ENCODE measurements around the gene FSTL1.

FSTL1 gene

DNA sequence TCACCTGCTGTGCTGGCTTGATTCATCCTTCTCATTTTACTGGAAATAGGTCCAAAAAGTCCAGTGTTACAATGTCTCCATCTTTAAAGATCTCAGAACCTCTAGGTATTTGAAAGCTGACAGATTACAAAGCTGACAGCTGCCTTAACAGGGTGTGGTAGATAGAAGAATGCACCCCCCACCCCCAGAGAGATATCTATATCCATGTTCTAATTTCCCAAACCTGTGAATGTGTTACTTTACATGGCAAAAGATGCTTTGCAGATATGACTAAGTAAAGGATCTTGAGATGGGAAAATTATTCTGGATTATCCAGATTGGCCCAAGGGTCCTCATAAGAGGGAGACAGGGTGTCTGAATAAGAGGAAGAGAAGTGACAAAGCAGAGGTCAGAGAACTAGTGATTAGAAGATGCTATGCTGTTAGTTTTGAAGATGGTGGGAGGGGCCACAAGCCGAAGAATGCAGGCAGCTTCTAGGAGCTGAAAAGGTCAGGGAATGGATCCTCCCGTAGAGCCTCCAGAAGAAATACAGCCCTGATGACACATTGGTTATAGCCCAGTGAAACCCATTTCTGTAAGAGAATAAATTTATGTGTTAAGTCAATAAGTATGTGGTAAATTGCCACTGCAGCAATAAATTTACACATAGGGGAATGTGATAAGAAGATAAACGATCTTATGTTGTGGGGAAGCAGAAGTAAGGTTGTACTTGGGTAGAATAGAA lies 21.5 kb upstream of the FSTL1 start:
- H2BK12ac ChIP-seq (ENCODE audit: low read length), result no peak overlapping the region
- no peak overlapping the region for H2BK15ac ChIP-seq (ENCODE audit: low read length)
- H2AFZ ChIP-seq (ENCODE audit: low read length), result no peak overlapping the region
- no peak overlapping the region for H2BK120ac ChIP-seq (ENCODE audit: low read depth, low read length)
- H3K18ac ChIP-seq (ENCODE audit: low read length), result no peak overlapping the region
- H3K9ac ChIP-seq (ENCODE audit: low read depth, low read length, poor library complexity), result no peak overlapping the region
- H3K14ac ChIP-seq (ENCODE audit: low read length), result no peak overlapping the region
- H3K9me3 ChIP-seq (replicated peaks in 1 of 2; ENCODE audit: control insufficient read depth in 2 of 2, insufficient read depth in 1 of 2, low read depth in 1 of 2, low read length in 2 of 2), result no peaks in the 10 kb centered on the region
- H3K79me1 ChIP-seq (ENCODE audit: low read depth, low read length), result no peaks in the 10 kb centered on the region
- H3K27me3 ChIP-seq (ENCODE audit: control insufficient read depth in 3 of 3, insufficient read depth in 3 of 3, low read depth in 1 of 3, low read length in 3 of 3), result no peaks in the 10 kb centered on the region
- H3K36me3 ChIP-seq (replicated peaks in 1 of 2; ENCODE audit: control insufficient read depth in 2 of 2, insufficient read depth in 2 of 2, low read length in 2 of 2), result no peaks in the 10 kb centered on the region
- H3K27ac ChIP-seq (replicated peaks; ENCODE audit: low read length), result no peak overlapping the region
- H3K4me2 ChIP-seq (ENCODE audit: insufficient read depth, low read length, poor library complexity, severe bottlenecking), result no peak overlapping the region
- H4K91ac ChIP-seq (ENCODE audit: low read depth, low read length, poor library complexity), result no peak overlapping the region
- H3K4me1 ChIP-seq (ENCODE audit: control insufficient read depth in 2 of 2, insufficient read depth in 1 of 2, low read depth in 1 of 2, low read length in 2 of 2), result peaks cover 2 to 3% of the 10 kb centered on the region in 2 donors
- no peak overlapping the region for H4K8ac ChIP-seq (ENCODE audit: low read depth, low read length)
- DNase-seq (ENCODE audit: low spot score), result no peak
- no peak overlapping the region for H2BK5ac ChIP-seq (ENCODE audit: low read length)
- WGBS, 2 donors (ENCODE audit: extremely low coverage in 2 of 2, insufficient read length in 2 of 2, insufficient replicate concordance in 1 of 2), result no CpG with 5 or more reads among the region's 3 CpGs
- no peak overlapping the region for H2AK5ac ChIP-seq (ENCODE audit: low read depth, low read length)
- H3K4me3 ChIP-seq (ENCODE audit: low read length in 2 of 2), result no peak overlapping the region
- H3K23ac ChIP-seq (ENCODE audit: low read depth, low read length, poor library complexity), result no peak overlapping the region
- no peak overlapping the region for H3K4ac ChIP-seq (ENCODE audit: low read length)

DNA sequence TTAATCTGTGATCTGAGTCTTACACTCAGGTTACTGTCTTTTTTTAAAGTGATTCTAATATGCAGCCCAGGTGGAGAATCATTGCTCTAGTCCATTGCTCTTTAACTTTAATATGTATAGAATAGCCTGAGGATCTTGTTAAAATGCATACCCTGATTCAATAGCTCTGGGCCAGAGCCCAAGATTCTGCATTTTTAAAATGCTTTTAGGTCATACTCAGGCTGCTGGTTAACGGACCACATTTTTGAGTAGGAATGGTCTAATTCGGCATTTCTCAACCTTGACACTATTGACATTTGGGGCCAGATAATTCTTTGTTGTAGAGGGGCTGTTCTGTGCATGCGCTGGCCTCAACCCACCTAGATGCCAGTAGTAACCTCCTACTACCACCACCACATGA lies 20.9 kb upstream of the FSTL1 start:
- H3K27me3 ChIP-seq (ENCODE audit: control insufficient read depth in 3 of 3, insufficient read depth in 3 of 3, low read depth in 1 of 3, low read length in 3 of 3), result no peaks in the 10 kb centered on the region
- H2BK15ac ChIP-seq (ENCODE audit: low read length), result no peak overlapping the region
- H2BK5ac ChIP-seq (ENCODE audit: low read length), result no peak overlapping the region
- no peak overlapping the region for H3K23ac ChIP-seq (ENCODE audit: low read depth, low read length, poor library complexity)
- H2AK5ac ChIP-seq (ENCODE audit: low read depth, low read length), result no peak overlapping the region
- no peak for DNase-seq (ENCODE audit: low spot score)
- no peak overlapping the region for H3K4me3 ChIP-seq (ENCODE audit: low read length in 2 of 2)
- no peaks in the 10 kb centered on the region for H3K9me3 ChIP-seq (replicated peaks in 1 of 2; ENCODE audit: control insufficient read depth in 2 of 2, insufficient read depth in 1 of 2, low read depth in 1 of 2, low read length in 2 of 2)
- no peak overlapping the region for H2BK120ac ChIP-seq (ENCODE audit: low read depth, low read length)
- H3K14ac ChIP-seq (ENCODE audit: low read length), result no peak overlapping the region
- H3K4me1 ChIP-seq (ENCODE audit: control insufficient read depth in 2 of 2, insufficient read depth in 1 of 2, low read depth in 1 of 2, low read length in 2 of 2), result peaks cover 2 to 3% of the 10 kb centered on the region in 2 donors
- WGBS, 2 donors (ENCODE audit: extremely low coverage in 2 of 2, insufficient read length in 2 of 2, insufficient replicate concordance in 1 of 2), result no CpG with 5 or more reads among the region's 3 CpGs
- no peak overlapping the region for H2AFZ ChIP-seq (ENCODE audit: low read length)
- no peak overlapping the region for H3K27ac ChIP-seq (replicated peaks; ENCODE audit: low read length)
- no peak overlapping the region for H2BK12ac ChIP-seq (ENCODE audit: low read length)
- no peak overlapping the region for H4K91ac ChIP-seq (ENCODE audit: low read depth, low read length, poor library complexity)
- no peak overlapping the region for H3K9ac ChIP-seq (ENCODE audit: low read depth, low read length, poor library complexity)
- no peak overlapping the region for H3K18ac ChIP-seq (ENCODE audit: low read length)
- no peak overlapping the region for H4K8ac ChIP-seq (ENCODE audit: low read depth, low read length)
- no peaks in the 10 kb centered on the region for H3K36me3 ChIP-seq (replicated peaks in 1 of 2; ENCODE audit: control insufficient read depth in 2 of 2, insufficient read depth in 2 of 2, low read length in 2 of 2)
- H3K4me2 ChIP-seq (ENCODE audit: insufficient read depth, low read length, poor library complexity, severe bottlenecking), result no peak overlapping the region
- no peak overlapping the region for H3K4ac ChIP-seq (ENCODE audit: low read length)
- H3K79me1 ChIP-seq (ENCODE audit: low read depth, low read length), result no peaks in the 10 kb centered on the region

DNA sequence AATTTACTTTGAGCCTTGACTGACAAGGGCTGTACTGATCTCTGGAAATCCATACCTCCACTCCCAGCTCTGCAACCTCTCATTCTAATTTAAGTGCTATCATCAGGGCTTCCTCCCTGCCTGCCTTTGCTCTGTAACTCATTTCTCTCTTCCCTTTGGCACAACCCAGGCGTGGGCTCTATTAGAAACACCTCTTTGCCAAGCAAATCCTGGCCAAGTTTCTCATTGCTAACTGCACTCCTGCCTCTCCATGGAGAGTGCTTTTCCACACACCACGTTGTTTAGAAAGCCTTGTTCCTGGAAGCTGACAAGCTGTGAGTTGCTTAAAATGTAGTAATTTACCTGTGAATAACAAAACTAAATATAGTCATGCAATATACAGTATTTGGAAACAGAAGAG lies 20.1 kb upstream of the FSTL1 start:
- no peaks in the 10 kb centered on the region for H3K27me3 ChIP-seq (ENCODE audit: control insufficient read depth in 3 of 3, insufficient read depth in 3 of 3, low read depth in 1 of 3, low read length in 3 of 3)
- no peak overlapping the region for H3K18ac ChIP-seq (ENCODE audit: low read length)
- no peak overlapping the region for H2AK5ac ChIP-seq (ENCODE audit: low read depth, low read length)
- no peak overlapping the region for H2BK120ac ChIP-seq (ENCODE audit: low read depth, low read length)
- H3K9ac ChIP-seq (ENCODE audit: low read depth, low read length, poor library complexity), result no peak overlapping the region
- DNase-seq (ENCODE audit: low spot score), result no peak
- no peak overlapping the region for H3K4ac ChIP-seq (ENCODE audit: low read length)
- no peak overlapping the region for H2BK5ac ChIP-seq (ENCODE audit: low read length)
- WGBS, 2 donors (ENCODE audit: extremely low coverage in 2 of 2, insufficient read length in 2 of 2, insufficient replicate concordance in 1 of 2), result no CpG with 5 or more reads among the region's 2 CpGs
- no peak overlapping the region for H3K4me2 ChIP-seq (ENCODE audit: insufficient read depth, low read length, poor library complexity, severe bottlenecking)
- no peak overlapping the region for H4K91ac ChIP-seq (ENCODE audit: low read depth, low read length, poor library complexity)
- peaks cover 2 to 3% of the 10 kb centered on the region in 2 donors for H3K4me1 ChIP-seq (ENCODE audit: control insufficient read depth in 2 of 2, insufficient read depth in 1 of 2, low read depth in 1 of 2, low read length in 2 of 2)
- H3K9me3 ChIP-seq (replicated peaks in 1 of 2; ENCODE audit: control insufficient read depth in 2 of 2, insufficient read depth in 1 of 2, low read depth in 1 of 2, low read length in 2 of 2), result no peaks in the 10 kb centered on the region
- no peak overlapping the region for H2BK15ac ChIP-seq (ENCODE audit: low read length)
- no peak overlapping the region for H3K4me3 ChIP-seq (ENCODE audit: low read length in 2 of 2)
- H3K36me3 ChIP-seq (replicated peaks in 1 of 2; ENCODE audit: control insufficient read depth in 2 of 2, insufficient read depth in 2 of 2, low read length in 2 of 2), result no peaks in the 10 kb centered on the region
- H2AFZ ChIP-seq (ENCODE audit: low read length), result no peak overlapping the region
- H3K79me1 ChIP-seq (ENCODE audit: low read depth, low read length), result no peaks in the 10 kb centered on the region
- H3K14ac ChIP-seq (ENCODE audit: low read length), result no peak overlapping the region
- H2BK12ac ChIP-seq (ENCODE audit: low read length), result no peak overlapping the region
- no peak overlapping the region for H3K27ac ChIP-seq (replicated peaks; ENCODE audit: low read length)
- H3K23ac ChIP-seq (ENCODE audit: low read depth, low read length, poor library complexity), result no peak overlapping the region
- H4K8ac ChIP-seq (ENCODE audit: low read depth, low read length), result no peak overlapping the region

DNA sequence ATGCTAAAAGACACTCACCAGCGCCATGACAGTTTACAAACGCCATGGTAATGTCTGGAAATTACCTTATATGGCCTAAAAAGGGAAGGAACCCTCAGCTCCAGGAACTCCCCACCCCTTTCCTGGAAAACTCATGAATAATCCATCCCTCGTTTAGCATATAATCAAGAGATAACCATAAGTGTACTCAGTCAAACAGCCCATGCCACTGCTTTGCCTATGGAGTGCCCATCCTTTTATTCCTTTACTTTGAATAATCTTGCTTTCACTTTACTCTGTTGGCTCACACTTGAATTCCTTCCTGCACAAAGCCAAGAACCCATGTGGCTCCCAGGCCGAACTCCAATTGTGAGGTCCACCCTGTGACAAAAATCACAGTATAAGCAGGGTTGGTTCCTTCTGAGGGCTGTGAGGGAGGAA lies 19.1 kb upstream of the FSTL1 start:
- no peak overlapping the region for H3K4me3 ChIP-seq (ENCODE audit: low read length in 2 of 2)
- no peak overlapping the region for H3K4me2 ChIP-seq (ENCODE audit: insufficient read depth, low read length, poor library complexity, severe bottlenecking)
- no peak overlapping the region for H3K23ac ChIP-seq (ENCODE audit: low read depth, low read length, poor library complexity)
- no CpG with 5 or more reads among the region's 4 CpGs for WGBS, 2 donors (ENCODE audit: extremely low coverage in 2 of 2, insufficient read length in 2 of 2, insufficient replicate concordance in 1 of 2)
- H3K27me3 ChIP-seq (ENCODE audit: control insufficient read depth in 3 of 3, insufficient read depth in 3 of 3, low read depth in 1 of 3, low read length in 3 of 3), result no peaks in the 10 kb centered on the region
- peaks cover 0 to 2% of the 10 kb centered on the region in 2 donors for H3K4me1 ChIP-seq (ENCODE audit: control insufficient read depth in 2 of 2, insufficient read depth in 1 of 2, low read depth in 1 of 2, low read length in 2 of 2)
- no peak overlapping the region for H3K18ac ChIP-seq (ENCODE audit: low read length)
- H3K9me3 ChIP-seq (replicated peaks in 1 of 2; ENCODE audit: control insufficient read depth in 2 of 2, insufficient read depth in 1 of 2, low read depth in 1 of 2, low read length in 2 of 2), result no peaks in the 10 kb centered on the region
- no peak overlapping the region for H2BK5ac ChIP-seq (ENCODE audit: low read length)
- no peak overlapping the region for H2BK120ac ChIP-seq (ENCODE audit: low read depth, low read length)
- H4K91ac ChIP-seq (ENCODE audit: low read depth, low read length, poor library complexity), result no peak overlapping the region
- no peak overlapping the region for H3K14ac ChIP-seq (ENCODE audit: low read length)
- H3K36me3 ChIP-seq (replicated peaks in 1 of 2; ENCODE audit: control insufficient read depth in 2 of 2, insufficient read depth in 2 of 2, low read length in 2 of 2), result no peaks in the 10 kb centered on the region
- no peak overlapping the region for H2BK12ac ChIP-seq (ENCODE audit: low read length)
- no peak overlapping the region for H3K27ac ChIP-seq (replicated peaks; ENCODE audit: low read length)
- H4K8ac ChIP-seq (ENCODE audit: low read depth, low read length), result no peak overlapping the region
- H2BK15ac ChIP-seq (ENCODE audit: low read length), result no peak overlapping the region
- H3K4ac ChIP-seq (ENCODE audit: low read length), result no peak overlapping the region
- no peak overlapping the region for H2AK5ac ChIP-seq (ENCODE audit: low read depth, low read length)
- H3K79me1 ChIP-seq (ENCODE audit: low read depth, low read length), result no peaks in the 10 kb centered on the region
- H3K9ac ChIP-seq (ENCODE audit: low read depth, low read length, poor library complexity), result no peak overlapping the region
- H2AFZ ChIP-seq (ENCODE audit: low read length), result no peak overlapping the region
- no peak for DNase-seq (ENCODE audit: low spot score)
